GM18858 (cell line): ENCODE data around the gene CMC2.

Experiments used
- ATAC-seq: cut with Tn5 transposase; IDR thresholded peaks from one replicate; pipeline ENCODE4 v1.9.1; 2021; ENCODE audit not compliant: unreplicated experiment

CMC2 gene

GRCh38 chr16:81006813-81007695, at the start of gene CMC2, which contains the start of gene CENPN:
TSS of gene CMC2 (minus strand) at chr16:81006885. CDS start at chr16:80997394, 9,491 bp downstream.
TSS of gene CENPN (plus strand) at chr16:81007214. CDS start at chr16:81011940, 4,726 bp downstream.
- ATAC-seq = peak; percentile 72

- ATAC-seq = no peak
Measured at GRCh38 chr16:81053761-81054160, 47.1 kb upstream of the CMC2 start.

GRCh38 chr16:81042821-81043220, 36.1 kb upstream of the CMC2 start:
- ATAC-seq = no peak

- ATAC-seq = no peak
Measured at GRCh38 chr16:81041696-81042095, 35.0 kb upstream of the CMC2 start.

GRCh38 chr16:81040842-81041241, 34.2 kb upstream of the CMC2 start:
- no peak for ATAC-seq

- ATAC-seq = no peak
Measured at GRCh38 chr16:81040131-81040530, 33.4 kb upstream of the CMC2 start.

GRCh38 chr16:81036751-81037350, 30.2 kb upstream of the CMC2 start:
- no peak for ATAC-seq

GRCh38 chr16:81035975-81036750, 29.5 kb upstream of the CMC2 start:
- ATAC-seq = peak; percentile 42

- ATAC-seq = peak; percentile 83
Measured at GRCh38 chr16:81035398-81035974, 28.8 kb upstream of the CMC2 start, which contains the start of gene ATMIN. TSS of gene ATMIN (plus strand) at chr16:81035842. CDS start at chr16:81035871, 29 bp downstream.

- no peak for ATAC-seq
Measured at GRCh38 chr16:81029930-81030604, 23.4 kb upstream of the CMC2 start.

GRCh38 chr16:81026429-81026828, 19.7 kb upstream of the CMC2 start:
- ATAC-seq = no peak

GRCh38 chr16:81018496-81018895, 11.8 kb upstream of the CMC2 start:
- ATAC-seq = no peak

GRCh38 chr16:81014672-81015071, 8.0 kb upstream of the CMC2 start:
- ATAC-seq = no peak

- ATAC-seq = no peak
Measured at GRCh38 chr16:81012974-81013373, 6.3 kb upstream of the CMC2 start.

- ATAC-seq = no peak
Measured at GRCh38 chr16:81008505-81008789, 1.8 kb upstream of the CMC2 start.

- peak; percentile 13 for ATAC-seq
Measured at GRCh38 chr16:81006211-81006812, 373 bp downstream of the CMC2 start.

GRCh38 chr16:81005610-81006161, 999 bp downstream of the CMC2 start:
- ATAC-seq = no peak

GRCh38 chr16:81004646-81005353, 1.9 kb downstream of the CMC2 start:
- no peak for ATAC-seq
